Colonic mucosa (tissue), 4 donors: ENCODE results near the gene NALCN. TPM values are rescaled to one million over a fixed set of nuclear protein-coding genes. Genes with fewer than 3 reads are reported as not detected.

Source experiments
- DNase-seq: peaks from one replicate; pipeline ENCODE4 v3.0.0-alpha.2; 2020
- H3K27ac ChIP-seq: fragments of 200-600 bp; one replicate; pipeline ENCODE4 v1.8.0; 2021
- H3K27me3 ChIP-seq: fragments of 200-600 bp; one replicate; pipeline ENCODE4 v1.8.0; 2021
- H3K36me3 ChIP-seq: fragments of 200-600 bp; one replicate; pipeline ENCODE4 v1.8.0; 2021
- H3K4me1 ChIP-seq: fragments of 200-600 bp; one replicate; pipeline ENCODE4 v1.8.0; 2021; ENCODE audit warnings: mild to moderate bottlenecking
- H3K4me3 ChIP-seq: fragments of 200-600 bp; one replicate; pipeline ENCODE4 v1.8.0; 2021
- H3K9ac ChIP-seq, 2 donors: one replicate each; pipeline ENCODE4 v1.7.0; 2013; ENCODE audit warnings: control low read depth in 2 of 2, low read depth in 2 of 2, low read length in 2 of 2
- H3K9me3 ChIP-seq: fragments of 200-600 bp; one replicate; pipeline ENCODE4 v1.8.0; 2021
- intact Hi-C: fragments of 100-400 bp; cut with DNase I; formaldehyde crosslinking; loops from one replicate; pipeline ENCODE4 v1.14.1; 2022
- total RNA-seq, 2 donors: library from RNA; stranded (reverse); fragmentation: NEBNext Ultra II Directional in 1 of 2; extraction: Animal tissue kit (Norgen Biotek cat#: 25700) in 1 of 2; gene quantifications; one replicate each; pipeline ENCODE4 v1.2.1, GENCODE V29; 2021
- TF ChIP-seq, protein P1 (sequence below): fragments of 200-600 bp; IDR thresholded peaks from one replicate; pipeline ENCODE4 v1.8.0; 2022; ENCODE audit warnings: antibody characterized with exemption, mild to moderate bottlenecking
- donor health status: healthy.
- donor health status: DM: no; HTN: no; CAD: no.
- donor health status: DM: no; HTN: no; CAD: no.

The NALCN gene
- total RNA-seq, 2 donors from 2014 or later: 0.22 to 0.27 TPM

- H3K4me3 ChIP-seq: no peak overlapping the region
- no peak overlapping the region for H3K9ac ChIP-seq
- no peaks in the 10 kb centered on the region for H3K4me1 ChIP-seq
- no peaks in the 10 kb centered on the region for H3K9me3 ChIP-seq
- no peaks in the 10 kb centered on the region for H3K36me3 ChIP-seq
- TF ChIP-seq, protein P1, sequence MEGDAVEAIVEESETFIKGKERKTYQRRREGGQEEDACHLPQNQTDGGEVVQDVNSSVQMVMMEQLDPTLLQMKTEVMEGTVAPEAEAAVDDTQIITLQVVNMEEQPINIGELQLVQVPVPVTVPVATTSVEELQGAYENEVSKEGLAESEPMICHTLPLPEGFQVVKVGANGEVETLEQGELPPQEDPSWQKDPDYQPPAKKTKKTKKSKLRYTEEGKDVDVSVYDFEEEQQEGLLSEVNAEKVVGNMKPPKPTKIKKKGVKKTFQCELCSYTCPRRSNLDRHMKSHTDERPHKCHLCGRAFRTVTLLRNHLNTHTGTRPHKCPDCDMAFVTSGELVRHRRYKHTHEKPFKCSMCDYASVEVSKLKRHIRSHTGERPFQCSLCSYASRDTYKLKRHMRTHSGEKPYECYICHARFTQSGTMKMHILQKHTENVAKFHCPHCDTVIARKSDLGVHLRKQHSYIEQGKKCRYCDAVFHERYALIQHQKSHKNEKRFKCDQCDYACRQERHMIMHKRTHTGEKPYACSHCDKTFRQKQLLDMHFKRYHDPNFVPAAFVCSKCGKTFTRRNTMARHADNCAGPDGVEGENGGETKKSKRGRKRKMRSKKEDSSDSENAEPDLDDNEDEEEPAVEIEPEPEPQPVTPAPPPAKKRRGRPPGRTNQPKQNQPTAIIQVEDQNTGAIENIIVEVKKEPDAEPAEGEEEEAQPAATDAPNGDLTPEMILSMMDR: no peak
- DNase-seq: no peak
- no peak overlapping the region for H3K27ac ChIP-seq
- no peaks in the 10 kb centered on the region for H3K27me3 ChIP-seq
- intact Hi-C loops: no loop called here
Observed at GRCh38 chr13:101399365-101399764, 16.9 kb downstream of the NALCN start.

GRCh38 chr13:101398920-101399319 lies 17.4 kb downstream of the NALCN start:
- TF ChIP-seq, protein P1: no peak
- no peak overlapping the region for H3K4me3 ChIP-seq
- no peaks in the 10 kb centered on the region for H3K36me3 ChIP-seq
- no peaks in the 10 kb centered on the region for H3K9me3 ChIP-seq
- no peaks in the 10 kb centered on the region for H3K4me1 ChIP-seq
- intact Hi-C loops: no loop called here
- no peak overlapping the region for H3K9ac ChIP-seq
- H3K27ac ChIP-seq: no peak overlapping the region
- no peaks in the 10 kb centered on the region for H3K27me3 ChIP-seq
- DNase-seq: no peak

DNA sequence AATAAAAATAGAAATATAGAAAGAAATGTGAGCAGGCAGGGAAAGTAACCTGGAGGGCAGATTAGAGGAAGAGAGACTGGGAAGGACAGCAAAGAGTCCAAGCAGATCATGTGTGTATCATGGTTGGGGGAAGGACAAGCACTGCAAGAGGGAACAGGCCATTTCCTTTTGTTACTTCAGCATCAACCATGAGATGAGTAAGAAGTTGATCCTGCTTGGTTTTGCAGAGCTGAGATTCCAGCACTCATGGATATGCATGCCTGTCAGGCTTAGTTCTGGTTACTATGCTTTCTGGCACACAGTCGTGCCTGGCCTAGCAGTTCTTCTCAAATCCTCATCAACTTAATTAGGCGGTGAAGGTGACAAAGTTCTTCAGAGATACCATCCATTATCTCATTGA lies 18.1 kb downstream of the NALCN start:
- Histone ChIP-seq H3K4me1 (no peaks in the 10 kb centered on the region), H3K9me3 (no peaks in the 10 kb centered on the region), H3K4me3 (no peak overlapping the region), H3K9ac (no peak overlapping the region), H3K36me3 (no peaks in the 10 kb centered on the region), H3K27ac (no peak overlapping the region), H3K27me3 (no peaks in the 10 kb centered on the region)
- DNase-seq: no peak
- intact Hi-C loops: no loop called here
- TF ChIP-seq, protein P1: no peak

- Histone ChIP-seq H3K27me3 (no peaks in the 10 kb centered on the region), H3K9ac (no peak overlapping the region), H3K4me3 (no peak overlapping the region), H3K27ac (no peak overlapping the region), H3K4me1 (no peaks in the 10 kb centered on the region), H3K36me3 (no peaks in the 10 kb centered on the region), H3K9me3 (no peaks in the 10 kb centered on the region)
- TF ChIP-seq, protein P1: no peak
- DNase-seq: no peak
- intact Hi-C loops: no loop called here
Observed at GRCh38 chr13:101397742-101398141, 18.6 kb downstream of the NALCN start.

DNA sequence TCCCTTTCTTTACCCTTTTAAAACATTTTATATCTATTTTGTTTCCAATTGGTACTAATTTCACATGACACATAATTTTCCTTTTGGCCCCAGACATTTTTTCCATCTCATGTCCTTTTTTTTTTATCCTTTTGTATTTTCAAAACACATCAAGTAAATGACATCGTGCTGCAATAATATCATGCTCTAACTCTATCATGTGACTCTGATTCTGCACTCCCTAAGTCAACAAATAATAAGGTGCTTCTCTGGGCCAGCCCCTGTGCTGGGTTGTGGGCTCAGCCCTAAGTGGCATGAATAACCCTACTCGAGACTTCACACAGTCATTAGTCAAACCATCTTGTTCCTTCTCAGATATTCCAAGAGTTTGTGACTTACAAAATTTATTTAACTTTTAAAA lies 21.7 kb downstream of the NALCN start:
- intact Hi-C loops: no loop called here
- Histone ChIP-seq H3K27me3 (no peaks in the 10 kb centered on the region), H3K9me3 (no peaks in the 10 kb centered on the region), H3K36me3 (no peaks in the 10 kb centered on the region), H3K9ac (no peak overlapping the region), H3K4me3 (no peak overlapping the region), H3K4me1 (no peaks in the 10 kb centered on the region), H3K27ac (no peak overlapping the region)
- no peak for DNase-seq
- TF ChIP-seq, protein P1: no peak

- DNase-seq: no peak
- H3K4me3 ChIP-seq: no peak overlapping the region
- no peaks in the 10 kb centered on the region for H3K9me3 ChIP-seq
- no peak overlapping the region for H3K9ac ChIP-seq
- no peaks in the 10 kb centered on the region for H3K27me3 ChIP-seq
- TF ChIP-seq, protein P1: no peak
- intact Hi-C loops: no loop called here
- H3K27ac ChIP-seq: no peak overlapping the region
- no peaks in the 10 kb centered on the region for H3K4me1 ChIP-seq
- no peaks in the 10 kb centered on the region for H3K36me3 ChIP-seq
Observed at GRCh38 chr13:101393140-101393539, 23.2 kb downstream of the NALCN start.
